RWPE2 (cell line): Measurements from ENCODE around the gene SEM1.
"Not testable (repeated sequence)": the region's sequence is repeated elsewhere in the genome, so short reads cannot be mapped to it uniquely, and the experiment has no call there.

Experiments
- ATAC-seq: fragments of 200-7000 bp; cut with Tn5 transposase; 3 replicates; pipeline ENCODE4 v1.9.1; 2021; ENCODE audit warnings: low read depth
- DNase-seq: peaks from one replicate; pipeline ENCODE4 v3.0.0-alpha.2; 2020; ENCODE audit warnings: low spot score
- H3K27ac ChIP-seq: fragments of 450-650 bp; 2 replicates; pipeline ENCODE4 v1.5.1; 2017; ENCODE audit warnings: mild to moderate bottlenecking; ENCODE audit not compliant: poor library complexity, severe bottlenecking
- H3K27me3 ChIP-seq: fragments of 250-450 bp; sonication (Bioruptor Pico); 2 replicates; pipeline ENCODE4 v1.5.1; 2021; ENCODE audit warnings: mild to moderate bottlenecking, moderate library complexity; ENCODE audit not compliant: insufficient read depth, poor library complexity, severe bottlenecking
- H3K36me3 ChIP-seq: fragments of 250-450 bp; sonication (Bioruptor Pico); 2 replicates; pipeline ENCODE4 v1.5.1; 2020; ENCODE audit warnings: low read depth, mild to moderate bottlenecking, moderate library complexity
- H3K4me1 ChIP-seq: fragments of 250-450 bp; sonication (Bioruptor Pico); 2 replicates; pipeline ENCODE4 v1.5.1; 2021; ENCODE audit warnings: mild to moderate bottlenecking, moderate library complexity; ENCODE audit not compliant: insufficient read depth, poor library complexity, severe bottlenecking
- H3K4me3 ChIP-seq: fragments of 250-450 bp; sonication (Bioruptor Pico); 2 replicates; pipeline ENCODE4 v1.5.1; 2021; ENCODE audit warnings: mild to moderate bottlenecking, moderate library complexity; ENCODE audit not compliant: severe bottlenecking
- H3K9me3 ChIP-seq: fragments of 250-450 bp; sonication (Bioruptor Pico); 2 replicates; pipeline ENCODE4 v1.5.1; 2021; ENCODE audit warnings: mild to moderate bottlenecking, moderate library complexity; ENCODE audit not compliant: severe bottlenecking
- TF ChIP-seq, protein P1 (sequence below): fragments of 450-650 bp; IDR thresholded peaks from one replicate; pipeline ENCODE4 v1.5.1; 2017; ENCODE audit warnings: mild to moderate bottlenecking, moderate library complexity; ENCODE audit not compliant: poor library complexity, severe bottlenecking

SEM1 gene

GRCh38 chr7:96667026-96667425 lies 42.6 kb downstream of the SEM1 start:
- no peak for ATAC-seq
- no peak for DNase-seq
- H3K27me3 ChIP-seq: no peaks in the 10 kb centered on the region
- H3K27ac ChIP-seq: no peak overlapping the region
- no peak overlapping the region for H3K4me3 ChIP-seq
- no peaks in the 10 kb centered on the region for H3K36me3 ChIP-seq
- no peaks in the 10 kb centered on the region for H3K4me1 ChIP-seq
- TF ChIP-seq, protein P1, sequence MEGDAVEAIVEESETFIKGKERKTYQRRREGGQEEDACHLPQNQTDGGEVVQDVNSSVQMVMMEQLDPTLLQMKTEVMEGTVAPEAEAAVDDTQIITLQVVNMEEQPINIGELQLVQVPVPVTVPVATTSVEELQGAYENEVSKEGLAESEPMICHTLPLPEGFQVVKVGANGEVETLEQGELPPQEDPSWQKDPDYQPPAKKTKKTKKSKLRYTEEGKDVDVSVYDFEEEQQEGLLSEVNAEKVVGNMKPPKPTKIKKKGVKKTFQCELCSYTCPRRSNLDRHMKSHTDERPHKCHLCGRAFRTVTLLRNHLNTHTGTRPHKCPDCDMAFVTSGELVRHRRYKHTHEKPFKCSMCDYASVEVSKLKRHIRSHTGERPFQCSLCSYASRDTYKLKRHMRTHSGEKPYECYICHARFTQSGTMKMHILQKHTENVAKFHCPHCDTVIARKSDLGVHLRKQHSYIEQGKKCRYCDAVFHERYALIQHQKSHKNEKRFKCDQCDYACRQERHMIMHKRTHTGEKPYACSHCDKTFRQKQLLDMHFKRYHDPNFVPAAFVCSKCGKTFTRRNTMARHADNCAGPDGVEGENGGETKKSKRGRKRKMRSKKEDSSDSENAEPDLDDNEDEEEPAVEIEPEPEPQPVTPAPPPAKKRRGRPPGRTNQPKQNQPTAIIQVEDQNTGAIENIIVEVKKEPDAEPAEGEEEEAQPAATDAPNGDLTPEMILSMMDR: no peak
- H3K9me3 ChIP-seq: no peaks in the 10 kb centered on the region

GRCh38 chr7:96665689-96666088 lies 44.0 kb downstream of the SEM1 start:
- Histone ChIP-seq H3K4me3 (no peak overlapping the region), H3K9me3 (no peaks in the 10 kb centered on the region), H3K4me1 (no peaks in the 10 kb centered on the region), H3K27ac (no peak overlapping the region), H3K36me3 (no peaks in the 10 kb centered on the region), H3K27me3 (no peaks in the 10 kb centered on the region)
- no peak for DNase-seq
- ATAC-seq: no peak
- TF ChIP-seq, protein P1: no peak

- no peaks in the 10 kb centered on the region for H3K36me3 ChIP-seq
- no peaks in the 10 kb centered on the region for H3K27me3 ChIP-seq
- TF ChIP-seq, protein P1: no peak
- ATAC-seq (no peak), DNase-seq (no peak)
- no peaks in the 10 kb centered on the region for H3K9me3 ChIP-seq
- H3K27ac ChIP-seq: no peak overlapping the region
- no peaks in the 10 kb centered on the region for H3K4me1 ChIP-seq
- no peak overlapping the region for H3K4me3 ChIP-seq
Measured at GRCh38 chr7:96664793-96665192, 44.9 kb downstream of the SEM1 start.

- ATAC-seq (no peak), DNase-seq (no peak)
- no peaks in the 10 kb centered on the region for H3K27me3 ChIP-seq
- no peaks in the 10 kb centered on the region for H3K9me3 ChIP-seq
- TF ChIP-seq, protein P1: no peak
- no peaks in the 10 kb centered on the region for H3K36me3 ChIP-seq
- H3K27ac ChIP-seq: no peak overlapping the region
- no peaks in the 10 kb centered on the region for H3K4me1 ChIP-seq
- H3K4me3 ChIP-seq: no peak overlapping the region
Measured at GRCh38 chr7:96663871-96664445, 45.7 kb downstream of the SEM1 start.

DNA sequence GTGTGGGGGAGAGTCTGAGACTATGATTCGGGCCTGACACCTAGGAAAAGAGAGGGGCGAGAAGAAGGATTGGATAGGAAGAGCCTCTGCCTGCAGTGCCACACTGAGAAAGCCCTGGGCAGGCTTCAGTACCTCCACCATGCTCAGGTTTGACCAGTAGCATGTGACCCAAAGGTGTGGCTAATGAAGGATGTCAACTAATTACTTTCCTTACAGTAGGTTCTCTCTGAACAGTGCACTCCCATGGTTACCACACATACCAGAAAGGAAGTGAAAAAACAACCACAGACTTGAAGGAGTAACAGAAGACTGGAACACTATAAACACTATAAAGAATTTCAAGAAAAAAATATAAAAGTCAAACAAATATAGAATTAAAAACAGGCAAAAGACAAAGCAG lies 46.2 kb downstream of the SEM1 start:
- no peak for DNase-seq
- ATAC-seq: no peak
- Histone ChIP-seq H3K4me3 (no peak overlapping the region), H3K9me3 (no peaks in the 10 kb centered on the region), H3K36me3 (no peaks in the 10 kb centered on the region), H3K27ac (no peak overlapping the region), H3K27me3 (no peaks in the 10 kb centered on the region), H3K4me1 (no peaks in the 10 kb centered on the region)
- TF ChIP-seq, protein P1: no peak

GRCh38 chr7:96662151-96662550 lies 47.5 kb downstream of the SEM1 start:
- H3K27ac ChIP-seq, H3K27me3 ChIP-seq, ATAC-seq, H3K4me1 ChIP-seq, H3K9me3 ChIP-seq, H3K36me3 ChIP-seq, H3K4me3 ChIP-seq, DNase-seq: not testable (repeated sequence)
